Central memory CD8-positive, alpha-beta T cell (primary cell): ENCODE measurements around the gene EIF2B4.
"Not testable (repeated sequence)": the region's sequence is repeated elsewhere in the genome, so short reads cannot be mapped to it uniquely, and the experiment has no call there.

Source experiments
- ATAC-seq: fragments of 150-1000 bp; cut with Tn5 transposase; replicated peaks from 2 replicates; pipeline ENCODE4 v1.10.0; 2022; ENCODE audit warnings: mild to moderate bottlenecking, moderate FRiP score, moderate number of reproducible peaks; ENCODE audit not compliant: poor library complexity, severe bottlenecking; ENCODE audit errors: extremely low read depth
- DNase-seq, 2 donors: peaks; one replicate each; pipeline ENCODE4 v3.0.0; 2021; ENCODE audit warnings: low spot score in 2 of 2
- H3K27ac Mint-ChIP-seq: one replicate; pipeline ENCODE4 v1.8.0; 2022; ENCODE audit warnings: low read depth, mild to moderate bottlenecking, moderate library complexity, mixed read lengths
- H3K27me3 Mint-ChIP-seq: one replicate; pipeline ENCODE4 v1.8.0; 2022; ENCODE audit warnings: mixed read lengths
- H3K36me3 Mint-ChIP-seq: one replicate; pipeline ENCODE4 v1.8.0; 2022; ENCODE audit warnings: mild to moderate bottlenecking, moderate library complexity, mixed read lengths; ENCODE audit not compliant: insufficient read depth
- H3K4me1 Mint-ChIP-seq: one replicate; pipeline ENCODE4 v1.8.0; 2022; ENCODE audit warnings: mixed read lengths
- H3K4me3 Mint-ChIP-seq: one replicate; pipeline ENCODE4 v1.8.0; 2022; ENCODE audit warnings: mild to moderate bottlenecking, moderate library complexity, mixed read lengths
- H3K9me3 Mint-ChIP-seq: one replicate; pipeline ENCODE4 v1.8.0; 2022; ENCODE audit warnings: mixed read lengths

Gene EIF2B4

GRCh38 chr2:27351802-27352598 lies 18.1 kb downstream of the EIF2B4 start:
- Mint-ChIP-seq H3K9me3 (no peaks in the 10 kb centered on the region), H3K4me1 (peaks cover 50% of the 10 kb centered on the region), H3K27me3 (no peaks in the 10 kb centered on the region), H3K36me3 (peaks cover 20% of the 10 kb centered on the region), H3K4me3 (no peak overlapping the region), H3K27ac (peak overlapping the region; percentile 68)
- ATAC-seq (no peak), DNase-seq (no peak)

GRCh38 chr2:27350106-27350693 lies 19.9 kb downstream of the EIF2B4 start:
- Mint-ChIP-seq H3K27ac (no peak overlapping the region), H3K27me3 (no peaks in the 10 kb centered on the region), H3K4me3 (no peak overlapping the region), H3K9me3 (no peaks in the 10 kb centered on the region), H3K4me1 (peaks cover 42% of the 10 kb centered on the region), H3K36me3 (peaks cover 6% of the 10 kb centered on the region)
- ATAC-seq (no peak), DNase-seq (no peak)

- peaks cover 34% of the 10 kb centered on the region for H3K4me1 Mint-ChIP-seq
- no peak overlapping the region for H3K4me3 Mint-ChIP-seq
- H3K27me3 Mint-ChIP-seq: no peaks in the 10 kb centered on the region
- peak overlapping the region; percentile 29 for H3K27ac Mint-ChIP-seq
- peaks cover 10% of the 10 kb centered on the region for H3K36me3 Mint-ChIP-seq
- DNase-seq (no peak), ATAC-seq (no peak)
- H3K9me3 Mint-ChIP-seq: no peaks in the 10 kb centered on the region
Measured at GRCh38 chr2:27347641-27348040, 22.5 kb downstream of the EIF2B4 start.

- no peaks in the 10 kb centered on the region for H3K27me3 Mint-ChIP-seq
- peaks cover 48% of the 10 kb centered on the region for H3K36me3 Mint-ChIP-seq
- H3K27ac Mint-ChIP-seq: peak overlapping the region; percentile 68
- DNase-seq: no peak
- ATAC-seq: no peak
- H3K9me3 Mint-ChIP-seq: no peaks in the 10 kb centered on the region
- no peak overlapping the region for H3K4me3 Mint-ChIP-seq
- no peaks in the 10 kb centered on the region for H3K4me1 Mint-ChIP-seq
Measured at GRCh38 chr2:27336173-27336572, 34.0 kb downstream of the EIF2B4 start.

- peak overlapping the region; percentile 68 for H3K27ac Mint-ChIP-seq
- no peak for DNase-seq
- H3K4me1 Mint-ChIP-seq: no peaks in the 10 kb centered on the region
Measured at GRCh38 chr2:27335311-27335710, 34.8 kb downstream of the EIF2B4 start.

GRCh38 chr2:27324720-27325119 lies 45.4 kb downstream of the EIF2B4 start:
- H3K27me3 Mint-ChIP-seq: no peaks in the 10 kb centered on the region
- peak overlapping the region; percentile 100 for H3K27ac Mint-ChIP-seq
- H3K36me3 Mint-ChIP-seq: peaks cover 37% of the 10 kb centered on the region
- no peaks in the 10 kb centered on the region for H3K9me3 Mint-ChIP-seq
- ATAC-seq (no peak), DNase-seq (no peak)
- H3K4me1 Mint-ChIP-seq: peaks cover 30% of the 10 kb centered on the region
- H3K4me3 Mint-ChIP-seq: peak overlapping the region; percentile 100

More at GRCh38 chr2:27335311-27335710, 34.8 kb downstream of the EIF2B4 start:
- no peaks in the 10 kb centered on the region for H3K27me3 Mint-ChIP-seq
- H3K4me3 Mint-ChIP-seq: no peak overlapping the region
- no peak for ATAC-seq
- H3K36me3 Mint-ChIP-seq: peaks cover 42% of the 10 kb centered on the region
- no peaks in the 10 kb centered on the region for H3K9me3 Mint-ChIP-seq

GRCh38 chr2:27323596-27324285 lies 46.4 kb downstream of the EIF2B4 start:
- peaks cover 31% of the 10 kb centered on the region for H3K36me3 Mint-ChIP-seq
- H3K27me3 Mint-ChIP-seq: no peaks in the 10 kb centered on the region
- DNase-seq (no peak), ATAC-seq (peak; percentile 6)
- peak overlapping the region; percentile 100 for H3K27ac Mint-ChIP-seq
- H3K4me3 Mint-ChIP-seq: peak overlapping the region; percentile 100
- peaks cover 30% of the 10 kb centered on the region for H3K4me1 Mint-ChIP-seq
- no peaks in the 10 kb centered on the region for H3K9me3 Mint-ChIP-seq

- Mint-ChIP-seq H3K9me3 (no peaks in the 10 kb centered on the region), H3K27ac (peak within 1 kb of the TSS; percentile 100), H3K4me1 (peaks cover 30% of the 10 kb centered on the region), H3K36me3 (peaks cover 28% of the 10 kb centered on the region), H3K27me3 (no peaks in the 10 kb centered on the region), H3K4me3 (peak within 1 kb of the TSS; percentile 100)
- DNase-seq (peak; percentile 66 to 71), ATAC-seq (peak; percentile 97)
Measured at GRCh38 chr2:27322766-27323595, 47.2 kb downstream of the EIF2B4 start, which contains the start of gene MPV17. Gene MPV17, minus strand, starts transcription at chr2:27323097. Its CDS starts 580 bp downstream, at chr2:27322517.

GRCh38 chr2:27322301-27322765 lies 47.8 kb downstream of the EIF2B4 start:
- H3K4me3 Mint-ChIP-seq: peak overlapping the region; percentile 100
- DNase-seq: no peak
- H3K27ac Mint-ChIP-seq: peak overlapping the region; percentile 100
- H3K9me3 Mint-ChIP-seq: no peaks in the 10 kb centered on the region
- H3K4me1 Mint-ChIP-seq: peaks cover 30% of the 10 kb centered on the region
- peaks cover 23% of the 10 kb centered on the region for H3K36me3 Mint-ChIP-seq
- peak; percentile 24 for ATAC-seq
- H3K27me3 Mint-ChIP-seq: no peaks in the 10 kb centered on the region

- ATAC-seq: no peak
Measured at GRCh38 chr2:27320958-27321543, 49.1 kb downstream of the EIF2B4 start.

GRCh38 chr2:27319839-27320238 lies 50.3 kb downstream of the EIF2B4 start:
- peaks cover 16% of the 10 kb centered on the region for H3K36me3 Mint-ChIP-seq
- not testable (repeated sequence) for H3K27me3 Mint-ChIP-seq, H3K4me3 Mint-ChIP-seq, H3K9me3 Mint-ChIP-seq, ATAC-seq, DNase-seq, H3K27ac Mint-ChIP-seq
- peaks cover 33% of the 10 kb centered on the region for H3K4me1 Mint-ChIP-seq

More at GRCh38 chr2:27320958-27321543, 49.1 kb downstream of the EIF2B4 start:
- Mint-ChIP-seq H3K4me3 (no peak overlapping the region), H3K36me3 (peaks cover 16% of the 10 kb centered on the region), H3K9me3 (no peaks in the 10 kb centered on the region), H3K27ac (no peak overlapping the region), H3K4me1 (peaks cover 30% of the 10 kb centered on the region), H3K27me3 (no peaks in the 10 kb centered on the region)
- DNase-seq: no peak
